Panc1 (cell line): ENCODE data around the gene MCF2L. TPM values are rescaled to one million over a fixed set of nuclear protein-coding genes. Genes with fewer than 3 reads are reported as not detected.

ENCODE experiments used
- ATAC-seq: fragments of 200-7000 bp; cut with Tn5 transposase; 2 replicates; pipeline ENCODE4 v1.9.1; 2020; ENCODE audit warnings: mild to moderate bottlenecking, moderate library complexity
- BruUV-seq: library from RNA; stranded (reverse); fragments of 400-500 nt; replicated peaks from 2 replicates; lab custom pipeline; 2021; lab: Mats Ljungman, UMichigan
- CTCF ChIA-PET: fragments of 300-600 bp; sonication (Branson Sonifier 250); formaldehyde crosslinking; loops from one replicate; lab custom pipeline; 2022; ENCODE audit warnings: antibody characterized with exemption; lab: Charles Lee
- POLR2A ChIA-PET: fragments of 300-600 bp; sonication (Branson Sonifier 250); formaldehyde crosslinking; loops from one replicate; lab custom pipeline; 2022; ENCODE audit warnings: antibody characterized with exemption; lab: Charles Lee
- DNase-seq: peaks from one replicate; pipeline ENCODE4 v3.0.0-alpha.2; 2010; ENCODE audit warnings: low read depth, low spot score
- H3K27ac ChIP-seq: 2 replicates; pipeline ENCODE4 v1.5.1; 2011; ENCODE audit warnings: mild to moderate bottlenecking, low read length, inconsistent platforms
- H3K27me3 ChIP-seq: fragments of 200-500 bp; sonication (Bioruptor generic); 2 replicates; pipeline ENCODE4 v1.6.0; 2014; ENCODE audit warnings: low read length, inconsistent platforms; ENCODE audit not compliant: control insufficient read depth, insufficient read depth
- H3K36me3 ChIP-seq: fragments of 200-500 bp; sonication (Bioruptor generic); 2 replicates; pipeline ENCODE4 v1.5.1; 2014; ENCODE audit warnings: inconsistent platforms, mild to moderate bottlenecking, low read length, moderate library complexity; ENCODE audit not compliant: control insufficient read depth, insufficient read depth
- H3K4me1 ChIP-seq: 2 replicates; pipeline ENCODE4 v1.5.1; 2011; ENCODE audit warnings: inconsistent platforms, mild to moderate bottlenecking, low read length, moderate library complexity; ENCODE audit not compliant: control insufficient read depth, insufficient read depth
- H3K4me3 ChIP-seq, 2 experiments: 2 replicates each; pipeline ENCODE4 v1.5.1; 2011 to 2012; ENCODE audit warnings: low read depth in 2 of 2, low read length in 2 of 2, mild to moderate bottlenecking in 2 of 2, inconsistent platforms in 1 of 2, moderate library complexity in 1 of 2
- H3K9me3 ChIP-seq: fragments of 200-500 bp; sonication (Bioruptor generic); 2 replicates; pipeline ENCODE4 v1.5.1; 2014; ENCODE audit warnings: low read depth, mild to moderate bottlenecking, inconsistent platforms, low read length, moderate library complexity; ENCODE audit not compliant: control insufficient read depth, insufficient read depth
- POLR2AphosphoS5 ChIP-seq: IDR thresholded peaks from 2 replicates; pipeline ENCODE4 v1.6.1; 2012; ENCODE audit warnings: mild to moderate bottlenecking, low read depth, low read length, moderate library complexity
- REST ChIP-seq, 2 experiments: IDR thresholded peaks; 2 replicates each; pipeline ENCODE4 v1.6.1; 2011 to 2012; ENCODE audit warnings: low read depth in 2 of 2, control low read depth in 1 of 2, low read length in 1 of 2, mild to moderate bottlenecking in 1 of 2, moderate library complexity in 1 of 2; ENCODE audit not compliant: insufficient read depth in 1 of 2
- SIN3A ChIP-seq: IDR thresholded peaks from 2 replicates; pipeline ENCODE4 v1.6.1; 2012; ENCODE audit warnings: low read depth, mild to moderate bottlenecking, low read length, moderate library complexity, borderline replicate concordance; ENCODE audit not compliant: insufficient read depth
- TCF7L2 ChIP-seq: IDR thresholded peaks from 2 replicates; pipeline ENCODE4 v1.6.1; 2011; ENCODE audit warnings: mild to moderate bottlenecking, low read depth, low read length, inconsistent platforms
- in situ Hi-C: cut with HindIII; loops from 2 replicates; pipeline ENCODE4 v1.10.0; 2016; ENCODE audit warnings: low sequenced_read_pairs, low pct_unique_long_range_greater_than_20kb
- intact Hi-C: fragments of 100-400 bp; cut with micrococcal nuclease; formaldehyde crosslinking; loops from one replicate; pipeline ENCODE4 v1.10.0; 2022; ENCODE audit not compliant: unreplicated experiment
- total RNA-seq: library from RNA; stranded (reverse); gene quantifications from one replicate; pipeline ENCODE4 v1.2.1, GENCODE V29; 2021; ENCODE audit not compliant: unreplicated experiment
- TF ChIP-seq, protein P1 (sequence below): fragments of 450-650 bp; IDR thresholded peaks from 2 replicates; pipeline ENCODE4 v1.5.1; 2017; ENCODE audit warnings: mild to moderate bottlenecking

Gene MCF2L
- total RNA-seq, 1 experiment from 2014 or later = 0.57 TPM

- CTCF ChIA-PET = no interaction called here
- intact Hi-C loops (no loop called here), in situ Hi-C loops (no loop called here)
- BruUV-seq = no TSS peak
- Histone ChIP-seq H3K4me1 (no peaks in the 10 kb centered on the region), H3K27me3 (no peaks in the 10 kb centered on the region), H3K4me3 (no peak overlapping the region), H3K9me3 (no peaks in the 10 kb centered on the region), H3K36me3 (no peaks in the 10 kb centered on the region), H3K27ac (no peak overlapping the region)
- ATAC-seq (no peak), DNase-seq (no peak)
- POLR2A ChIA-PET = no interaction called here
- TF ChIP-seq POLR2AphosphoS5 (no peak), SIN3A (no peak), TCF7L2 (no peak), REST (IDR thresholded peaks at IDR 0.05; ENCODE audit: insufficient read depth in 1 of 2, low read depth in 2 of 2, low read length in 1 of 2) (no peak)
- TF ChIP-seq, protein P1, sequence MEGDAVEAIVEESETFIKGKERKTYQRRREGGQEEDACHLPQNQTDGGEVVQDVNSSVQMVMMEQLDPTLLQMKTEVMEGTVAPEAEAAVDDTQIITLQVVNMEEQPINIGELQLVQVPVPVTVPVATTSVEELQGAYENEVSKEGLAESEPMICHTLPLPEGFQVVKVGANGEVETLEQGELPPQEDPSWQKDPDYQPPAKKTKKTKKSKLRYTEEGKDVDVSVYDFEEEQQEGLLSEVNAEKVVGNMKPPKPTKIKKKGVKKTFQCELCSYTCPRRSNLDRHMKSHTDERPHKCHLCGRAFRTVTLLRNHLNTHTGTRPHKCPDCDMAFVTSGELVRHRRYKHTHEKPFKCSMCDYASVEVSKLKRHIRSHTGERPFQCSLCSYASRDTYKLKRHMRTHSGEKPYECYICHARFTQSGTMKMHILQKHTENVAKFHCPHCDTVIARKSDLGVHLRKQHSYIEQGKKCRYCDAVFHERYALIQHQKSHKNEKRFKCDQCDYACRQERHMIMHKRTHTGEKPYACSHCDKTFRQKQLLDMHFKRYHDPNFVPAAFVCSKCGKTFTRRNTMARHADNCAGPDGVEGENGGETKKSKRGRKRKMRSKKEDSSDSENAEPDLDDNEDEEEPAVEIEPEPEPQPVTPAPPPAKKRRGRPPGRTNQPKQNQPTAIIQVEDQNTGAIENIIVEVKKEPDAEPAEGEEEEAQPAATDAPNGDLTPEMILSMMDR = no peak
These were observed 107.8 kb downstream of the MCF2L start for GRCh38 chr13:113076681-113077401.

DNA sequence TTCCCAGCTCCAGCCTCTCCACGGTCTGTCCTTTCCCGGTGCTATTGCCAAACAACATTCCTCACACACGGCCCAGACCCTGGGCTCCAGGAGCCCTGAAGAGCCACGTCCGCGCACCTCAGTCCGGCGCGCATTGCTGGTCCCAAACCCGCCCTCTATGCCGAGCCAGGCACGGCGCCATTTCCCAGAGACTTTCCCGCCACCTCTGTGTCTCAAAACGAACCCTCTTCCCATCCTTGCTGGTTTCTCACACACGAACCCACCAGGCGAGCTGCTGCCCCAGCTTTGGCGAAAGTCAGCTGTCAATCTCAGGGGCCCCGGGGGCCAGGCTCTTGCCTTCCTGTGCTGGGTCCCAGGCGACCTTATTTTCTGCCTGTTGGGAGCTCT is 108.5 kb downstream of the MCF2L start:
- no peak for DNase-seq
- no peak overlapping the region for H3K27ac ChIP-seq
- ChIA-PET POLR2A (no interaction called here), CTCF (no interaction called here)
- no peaks in the 10 kb centered on the region for H3K9me3 ChIP-seq
- no peak for ATAC-seq
- intact Hi-C loops = no loop called here
- H3K4me1 ChIP-seq = no peaks in the 10 kb centered on the region
- no peaks in the 10 kb centered on the region for H3K36me3 ChIP-seq
- BruUV-seq = no TSS peak
- in situ Hi-C loops = no loop called here
- no peaks in the 10 kb centered on the region for H3K27me3 ChIP-seq
- H3K4me3 ChIP-seq = no peak overlapping the region
- TF ChIP-seq TCF7L2 (no peak), POLR2AphosphoS5 (no peak), SIN3A (no peak), REST (IDR thresholded peaks at IDR 0.05; ENCODE audit: insufficient read depth in 1 of 2, low read depth in 2 of 2, low read length in 1 of 2) (no peak)
- TF ChIP-seq, protein P1 = no peak
